Type B pancreatic cell (in vitro differentiated cells): ENCODE measurements around the gene CCDC18. TPM values are rescaled to one million over a fixed set of nuclear protein-coding genes. Genes with fewer than 3 reads are reported as not detected.
A peak's percentile ranks its signal among the peaks of the same experiment; 100 is the strongest.

Experiments
- DNase-seq: peaks from one replicate; pipeline ENCODE4 v3.0.0; 2021; ENCODE audit warnings: mixed read lengths; ENCODE audit not compliant: unreplicated experiment; ENCODE audit errors: extremely low spot score
- H3K27ac Mint-ChIP-seq: 2 replicates; pipeline ENCODE4 v1.8.0; 2021; ENCODE audit warnings: mild to moderate bottlenecking, mixed read lengths
- H3K27me3 Mint-ChIP-seq: 2 replicates; pipeline ENCODE4 v1.8.0; 2021; ENCODE audit warnings: mixed read lengths
- H3K36me3 Mint-ChIP-seq: 2 replicates; pipeline ENCODE4 v1.8.0; 2021; ENCODE audit warnings: mixed read lengths
- H3K4me1 Mint-ChIP-seq: one replicate; pipeline ENCODE4 v1.8.0; 2021; ENCODE audit warnings: mixed read lengths; ENCODE audit not compliant: unreplicated experiment
- H3K4me3 Mint-ChIP-seq: 2 replicates; pipeline ENCODE4 v1.8.0; 2021; ENCODE audit warnings: mild to moderate bottlenecking, mixed read lengths
- H3K9me3 Mint-ChIP-seq: 2 replicates; pipeline ENCODE4 v1.8.0; 2021; ENCODE audit warnings: mixed read lengths
- total RNA-seq: library from RNA; stranded (reverse); gene quantifications from 2 replicates; pipeline ENCODE4 v1.2.1, GENCODE V29; 2021; ENCODE audit warnings: low replicate concordance
- TF ChIP-seq, protein P1 (sequence below): fragments of 200-600 bp; sonication (generic); conservative IDR thresholded peaks from 2 replicates; pipeline ENCODE4 v1.5.0; 2021; ENCODE audit warnings: antibody characterized with exemption, mild to moderate bottlenecking

Gene CCDC18
- total RNA-seq, 1 donor from 2014 or later, result 13.3 TPM

DNA sequence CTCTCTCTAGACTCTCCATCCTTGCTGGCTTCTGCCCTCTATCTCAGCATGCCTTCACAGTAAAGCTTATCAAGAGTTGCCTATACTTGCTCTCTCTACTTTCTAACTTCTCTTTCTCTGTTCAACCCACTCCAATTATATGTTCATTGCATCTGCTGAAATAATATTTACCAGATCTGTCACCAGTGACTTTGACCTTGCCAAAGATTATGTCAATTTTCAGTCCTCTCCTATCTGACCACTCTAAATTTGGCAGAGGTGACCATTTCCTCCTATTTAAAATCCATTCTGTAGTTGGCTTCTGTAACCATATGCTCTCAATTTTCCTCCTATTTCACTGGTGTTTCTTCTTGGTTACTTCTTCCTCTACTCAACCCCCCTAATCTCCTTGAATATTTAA, 126.4 kb downstream of the CCDC18 start:
- peaks cover 5% of the 10 kb centered on the region for H3K36me3 Mint-ChIP-seq
- no peaks in the 10 kb centered on the region for H3K9me3 Mint-ChIP-seq
- DNase-seq, result no peak
- no peaks in the 10 kb centered on the region for H3K27me3 Mint-ChIP-seq
- no peak overlapping the region for H3K27ac Mint-ChIP-seq
- peaks cover 4% of the 10 kb centered on the region for H3K4me1 Mint-ChIP-seq
- TF ChIP-seq, protein P1, sequence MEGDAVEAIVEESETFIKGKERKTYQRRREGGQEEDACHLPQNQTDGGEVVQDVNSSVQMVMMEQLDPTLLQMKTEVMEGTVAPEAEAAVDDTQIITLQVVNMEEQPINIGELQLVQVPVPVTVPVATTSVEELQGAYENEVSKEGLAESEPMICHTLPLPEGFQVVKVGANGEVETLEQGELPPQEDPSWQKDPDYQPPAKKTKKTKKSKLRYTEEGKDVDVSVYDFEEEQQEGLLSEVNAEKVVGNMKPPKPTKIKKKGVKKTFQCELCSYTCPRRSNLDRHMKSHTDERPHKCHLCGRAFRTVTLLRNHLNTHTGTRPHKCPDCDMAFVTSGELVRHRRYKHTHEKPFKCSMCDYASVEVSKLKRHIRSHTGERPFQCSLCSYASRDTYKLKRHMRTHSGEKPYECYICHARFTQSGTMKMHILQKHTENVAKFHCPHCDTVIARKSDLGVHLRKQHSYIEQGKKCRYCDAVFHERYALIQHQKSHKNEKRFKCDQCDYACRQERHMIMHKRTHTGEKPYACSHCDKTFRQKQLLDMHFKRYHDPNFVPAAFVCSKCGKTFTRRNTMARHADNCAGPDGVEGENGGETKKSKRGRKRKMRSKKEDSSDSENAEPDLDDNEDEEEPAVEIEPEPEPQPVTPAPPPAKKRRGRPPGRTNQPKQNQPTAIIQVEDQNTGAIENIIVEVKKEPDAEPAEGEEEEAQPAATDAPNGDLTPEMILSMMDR, result no peak
- H3K4me3 Mint-ChIP-seq, result no peak overlapping the region

DNA sequence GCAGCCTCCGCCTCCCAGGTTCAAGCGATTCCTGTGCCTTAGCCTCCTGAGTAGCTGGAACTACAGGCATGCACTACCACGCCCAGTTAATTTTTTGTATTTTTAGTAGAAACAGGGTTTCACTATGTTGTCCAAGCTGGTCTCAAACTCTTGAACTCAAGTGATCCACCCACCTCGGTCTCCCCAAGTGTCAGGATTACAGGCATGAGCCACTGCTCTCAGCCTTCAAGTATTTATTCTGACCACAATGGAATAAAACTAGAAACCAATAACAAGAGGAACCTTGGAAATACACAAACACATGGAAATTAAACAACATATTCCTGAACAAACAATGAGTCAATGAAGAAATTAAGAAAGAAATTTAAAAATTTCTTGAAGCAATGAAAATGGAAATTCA, 132.5 kb downstream of the CCDC18 start:
- H3K36me3 Mint-ChIP-seq, result peaks cover 9% of the 10 kb centered on the region
- no peaks in the 10 kb centered on the region for H3K9me3 Mint-ChIP-seq
- TF ChIP-seq, protein P1, result no peak
- no peaks in the 10 kb centered on the region for H3K4me1 Mint-ChIP-seq
- no peak for DNase-seq
- H3K4me3 Mint-ChIP-seq, result no peak overlapping the region
- no peaks in the 10 kb centered on the region for H3K27me3 Mint-ChIP-seq
- H3K27ac Mint-ChIP-seq, result no peak overlapping the region

DNA sequence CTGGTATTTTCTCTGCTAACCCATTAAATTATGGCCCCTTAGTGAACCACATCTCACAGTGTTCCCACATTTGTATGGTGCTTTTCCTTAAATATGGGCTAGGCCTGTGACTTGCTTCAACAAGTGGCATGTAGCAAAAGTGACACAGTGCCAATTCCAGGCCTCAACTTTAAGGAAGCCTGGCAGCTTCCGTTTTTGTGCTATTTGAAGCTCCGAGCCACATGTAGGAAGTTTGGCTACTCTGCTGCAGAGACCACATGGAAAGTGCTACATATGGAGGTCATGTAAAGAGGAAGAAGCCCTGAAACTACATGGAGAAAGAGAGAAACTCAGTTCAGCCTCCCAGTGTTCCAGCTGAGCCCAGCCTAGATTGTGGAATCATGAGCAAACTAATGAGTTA, 136.7 kb downstream of the CCDC18 start:
- H3K27ac Mint-ChIP-seq, result no peak overlapping the region
- no peaks in the 10 kb centered on the region for H3K27me3 Mint-ChIP-seq
- H3K4me1 Mint-ChIP-seq, result no peaks in the 10 kb centered on the region
- TF ChIP-seq, protein P1, result no peak
- DNase-seq, result no peak
- H3K36me3 Mint-ChIP-seq, result peaks cover 11% of the 10 kb centered on the region
- H3K9me3 Mint-ChIP-seq, result no peaks in the 10 kb centered on the region
- H3K4me3 Mint-ChIP-seq, result no peak overlapping the region

DNA sequence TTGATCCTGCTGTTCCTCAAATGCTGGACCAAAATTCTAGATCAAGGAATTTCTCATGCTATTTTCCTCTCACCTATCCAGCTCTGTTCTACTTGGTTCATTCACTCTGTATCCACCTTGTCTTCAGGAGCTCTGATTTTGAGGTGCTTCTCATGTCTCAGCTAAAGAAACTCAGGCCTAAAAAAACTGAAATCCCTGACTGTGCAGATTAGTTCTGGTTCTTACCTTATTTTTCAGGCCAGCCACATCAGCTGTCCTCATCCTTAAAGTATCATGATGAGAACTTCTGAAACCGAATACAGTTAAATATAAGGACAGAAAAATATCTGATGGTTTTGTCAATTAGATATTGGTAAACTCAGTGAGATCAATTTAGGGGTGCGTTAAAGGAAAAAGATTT, 137.4 kb downstream of the CCDC18 start:
- no peak overlapping the region for H3K4me3 Mint-ChIP-seq
- TF ChIP-seq, protein P1, result no peak
- H3K36me3 Mint-ChIP-seq, result peaks cover 11% of the 10 kb centered on the region
- no peaks in the 10 kb centered on the region for H3K27me3 Mint-ChIP-seq
- no peaks in the 10 kb centered on the region for H3K9me3 Mint-ChIP-seq
- H3K4me1 Mint-ChIP-seq, result no peaks in the 10 kb centered on the region
- H3K27ac Mint-ChIP-seq, result no peak overlapping the region
- DNase-seq, result no peak

DNA sequence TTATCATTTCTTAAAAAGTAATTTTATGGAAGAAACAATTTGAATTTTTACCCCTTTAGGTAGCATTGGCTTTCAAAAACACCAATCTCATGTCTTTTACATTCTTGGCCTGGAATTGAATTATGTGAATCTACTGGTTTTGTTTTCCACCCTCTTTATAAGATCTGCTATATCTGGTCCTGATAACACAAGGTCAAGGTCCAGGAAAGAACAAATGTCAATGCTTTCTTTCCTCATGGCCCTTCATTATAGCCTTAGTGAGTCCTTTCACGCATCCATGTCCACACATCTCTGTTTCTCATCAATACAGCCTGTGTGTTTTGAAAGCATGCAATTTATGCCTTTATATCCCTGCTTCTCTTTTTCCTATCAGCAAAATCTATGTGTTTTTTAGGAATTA, 141.2 kb downstream of the CCDC18 start:
- Mint-ChIP-seq H3K27ac (no peak overlapping the region), H3K4me3 (no peak overlapping the region), H3K9me3 (no peaks in the 10 kb centered on the region), H3K36me3 (peaks cover 12% of the 10 kb centered on the region), H3K4me1 (peaks cover 3% of the 10 kb centered on the region), H3K27me3 (no peaks in the 10 kb centered on the region)
- TF ChIP-seq, protein P1, result no peak
- no peak for DNase-seq

DNA sequence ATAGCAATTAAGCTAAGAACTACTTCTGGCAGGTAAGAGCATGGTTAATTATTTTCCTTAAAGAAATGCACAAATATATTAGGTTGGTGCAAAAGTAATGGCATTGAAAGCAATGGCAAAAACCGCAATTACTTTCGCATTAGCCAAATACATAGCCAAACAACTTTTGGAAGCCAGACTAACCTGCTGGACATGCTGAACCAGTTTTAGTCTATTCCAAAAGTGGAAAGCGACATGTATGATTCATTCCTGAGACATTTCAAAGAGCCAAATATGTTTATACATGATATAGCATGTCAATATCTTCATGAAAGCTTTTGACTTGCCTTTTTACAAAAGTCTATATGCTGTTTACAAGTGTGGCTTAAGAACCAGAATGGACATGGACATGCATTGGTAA, 141.8 kb downstream of the CCDC18 start:
- TF ChIP-seq, protein P1, result no peak
- no peaks in the 10 kb centered on the region for H3K9me3 Mint-ChIP-seq

More for the DNA sequence above, 141.8 kb downstream of the CCDC18 start:
- Mint-ChIP-seq H3K27me3 (no peaks in the 10 kb centered on the region), H3K4me1 (peaks cover 3% of the 10 kb centered on the region), H3K27ac (peak overlapping the region; percentile 49), H3K36me3 (peaks cover 12% of the 10 kb centered on the region), H3K4me3 (peak overlapping the region; percentile 58)
- DNase-seq, result no peak
